Measurements from ENCODE around the gene SFXN5. TPM values are rescaled to one million over a fixed set of nuclear protein-coding genes. Genes with fewer than 3 reads are reported as not detected.

Gene SFXN5
- total RNA-seq, 1 experiment from 2014 or later = 25.9 TPM

DNA sequence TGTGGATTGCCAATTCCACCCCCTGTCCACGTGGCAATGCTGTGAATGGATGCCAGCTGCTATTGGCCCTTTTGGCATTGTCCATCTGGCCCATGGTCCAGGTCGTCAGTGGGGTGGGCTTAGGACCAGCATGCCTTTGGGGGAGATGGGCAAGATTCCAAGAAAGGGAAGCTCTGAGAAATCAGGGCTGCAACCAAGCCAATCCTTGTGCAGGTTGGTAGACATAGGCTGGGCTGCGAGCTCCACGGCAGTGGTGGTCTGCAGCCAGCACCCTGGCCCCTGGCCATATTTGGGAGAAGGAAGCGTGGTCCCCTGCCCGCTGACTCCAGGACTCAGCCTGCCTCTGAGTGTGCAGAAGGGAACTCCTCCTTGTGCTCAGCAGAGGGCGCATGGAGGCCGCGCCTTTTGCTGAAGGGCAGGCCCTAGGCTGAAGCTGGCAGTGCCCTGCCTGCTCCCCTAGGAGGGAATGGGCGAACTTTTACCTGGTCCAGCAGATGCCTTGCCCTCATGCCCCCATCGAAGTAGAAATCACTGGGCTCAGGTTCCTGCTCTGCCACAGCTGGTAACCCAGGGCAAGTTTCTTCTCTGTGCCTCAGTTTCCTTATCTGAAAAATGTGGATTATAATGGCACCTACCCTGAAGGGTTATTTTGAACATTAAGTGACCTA lies 178.9 kb downstream of the SFXN5 start:
- ChIA-PET POLR2A (interaction anchor here (1.1 kb wide), 1 partner anchor 285 kb away, joined by 4 read pairs; no protein-coding TSS in a partner anchor), CTCF (interaction anchor here (0.8 to 7.4 kb wide), 46 partner anchors 9 to 320 kb away, joined by 3 to 218 read pairs (median 8); partner anchors contain the start of genes EMX1, NOTO and SFXN5)
- Mint-ChIP-seq H3K9me3 (no peaks in the 10 kb centered on the region), H3K27me3 (ENCODE audit: low read depth) (peaks cover 55% of the 10 kb centered on the region), H3K4me1 (peaks cover 39% of the 10 kb centered on the region), H3K27ac (no peak overlapping the region), H3K4me3 (no peak overlapping the region), H3K36me3 (no peaks in the 10 kb centered on the region)
- peak; percentile 77 for DNase-seq (ENCODE audit: low spot score)
- TF ChIP-seq CREB1 (CRISPR knock-in tag; IDR thresholded peaks at IDR 0.05) (0 out of 2 replicates have a peak, but pooled peaks have one; percentile 62), NFE2L1 (CRISPR knock-in tag; IDR thresholded peaks at IDR 0.05) (no peak), ZNF671 (CRISPR knock-in tag; IDR thresholded peaks at IDR 0.05) (no peak), GABPB1 (CRISPR knock-in tag; IDR thresholded peaks at IDR 0.05) (no peak), ESRRA (CRISPR knock-in tag; IDR thresholded peaks at IDR 0.05; ENCODE audit: borderline replicate concordance) (no peak), STAT6 (CRISPR knock-in tag; conservative IDR thresholded peaks at IDR 0.05; ENCODE audit: low read depth) (no peak), ZNF425 (CRISPR knock-in tag; conservative IDR thresholded peaks at IDR 0.05) (no peak), TEAD1 (CRISPR knock-in tag; IDR thresholded peaks at IDR 0.05) (0 out of 2 replicates have a peak, but pooled peaks have one; percentile 25), CTCF (IDR thresholded peaks at IDR 0.05) (peak; percentile 65)
- TF ChIP-seq, protein P1, sequence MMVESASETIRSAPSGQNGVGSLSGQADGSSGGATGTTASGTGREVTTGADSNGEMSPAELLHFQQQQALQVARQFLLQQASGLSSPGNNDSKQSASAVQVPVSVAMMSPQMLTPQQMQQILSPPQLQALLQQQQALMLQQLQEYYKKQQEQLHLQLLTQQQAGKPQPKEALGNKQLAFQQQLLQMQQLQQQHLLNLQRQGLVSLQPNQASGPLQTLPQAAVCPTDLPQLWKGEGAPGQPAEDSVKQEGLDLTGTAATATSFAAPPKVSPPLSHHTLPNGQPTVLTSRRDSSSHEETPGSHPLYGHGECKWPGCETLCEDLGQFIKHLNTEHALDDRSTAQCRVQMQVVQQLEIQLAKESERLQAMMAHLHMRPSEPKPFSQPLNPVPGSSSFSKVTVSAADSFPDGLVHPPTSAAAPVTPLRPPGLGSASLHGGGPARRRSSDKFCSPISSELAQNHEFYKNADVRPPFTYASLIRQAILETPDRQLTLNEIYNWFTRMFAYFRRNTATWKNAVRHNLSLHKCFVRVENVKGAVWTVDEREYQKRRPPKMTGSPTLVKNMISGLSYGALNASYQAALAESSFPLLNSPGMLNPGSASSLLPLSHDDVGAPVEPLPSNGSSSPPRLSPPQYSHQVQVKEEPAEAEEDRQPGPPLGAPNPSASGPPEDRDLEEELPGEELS (CRISPR knock-in tag; IDR thresholded peaks at IDR 0.05) = no peak
- TF ChIP-seq, protein P2, sequence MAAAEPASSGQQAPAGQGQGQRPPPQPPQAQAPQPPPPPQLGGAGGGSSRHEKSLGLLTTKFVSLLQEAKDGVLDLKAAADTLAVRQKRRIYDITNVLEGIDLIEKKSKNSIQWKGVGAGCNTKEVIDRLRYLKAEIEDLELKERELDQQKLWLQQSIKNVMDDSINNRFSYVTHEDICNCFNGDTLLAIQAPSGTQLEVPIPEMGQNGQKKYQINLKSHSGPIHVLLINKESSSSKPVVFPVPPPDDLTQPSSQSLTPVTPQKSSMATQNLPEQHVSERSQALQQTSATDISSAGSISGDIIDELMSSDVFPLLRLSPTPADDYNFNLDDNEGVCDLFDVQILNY (CRISPR knock-in tag; IDR thresholded peaks at IDR 0.05) = no peak
- TF ChIP-seq, protein P3, sequence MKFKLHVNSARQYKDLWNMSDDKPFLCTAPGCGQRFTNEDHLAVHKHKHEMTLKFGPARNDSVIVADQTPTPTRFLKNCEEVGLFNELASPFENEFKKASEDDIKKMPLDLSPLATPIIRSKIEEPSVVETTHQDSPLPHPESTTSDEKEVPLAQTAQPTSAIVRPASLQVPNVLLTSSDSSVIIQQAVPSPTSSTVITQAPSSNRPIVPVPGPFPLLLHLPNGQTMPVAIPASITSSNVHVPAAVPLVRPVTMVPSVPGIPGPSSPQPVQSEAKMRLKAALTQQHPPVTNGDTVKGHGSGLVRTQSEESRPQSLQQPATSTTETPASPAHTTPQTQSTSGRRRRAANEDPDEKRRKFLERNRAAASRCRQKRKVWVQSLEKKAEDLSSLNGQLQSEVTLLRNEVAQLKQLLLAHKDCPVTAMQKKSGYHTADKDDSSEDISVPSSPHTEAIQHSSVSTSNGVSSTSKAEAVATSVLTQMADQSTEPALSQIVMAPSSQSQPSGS (CRISPR knock-in tag; IDR thresholded peaks at IDR 0.05; ENCODE audit: borderline replicate concordance, low read depth) = no peak
- ATAC-seq = peak; percentile 79

Other genes with a start within 250 kb of the SFXN5 start
- 33.7 to 38.1 TPM (median 37.7 TPM) in 3 replicates for gene EXOC6B, start 245.7 kb downstream of the SFXN5 start, total RNA-seq (2021)
- 9.4 to 13.2 TPM (median 13.0 TPM) in 3 replicates for gene SPR, start 184.3 kb downstream of the SFXN5 start, total RNA-seq (2021)
- gene EMX1, start 154.2 kb downstream of the SFXN5 start, total RNA-seq (2021) = 3.6 to 4.4 TPM (median 3.8 TPM) in 3 replicates
- 14.0 to 16.0 TPM (median 14.3 TPM) in 3 replicates for gene RAB11FIP5, start 41.2 kb upstream of the SFXN5 start, total RNA-seq (2021)
- 0.15 to 0.23 TPM (median 0.18 TPM) in 3 replicates for gene NOTO, start 130.9 kb upstream of the SFXN5 start, total RNA-seq (2021)
- 46.5 to 47.9 TPM (median 46.7 TPM) in 3 replicates for gene SMYD5, start 142.5 kb upstream of the SFXN5 start, total RNA-seq (2021)
- 11.4 to 12.9 TPM (median 12.2 TPM) in 3 replicates for gene PRADC1, start 161.5 kb upstream of the SFXN5 start, total RNA-seq (2021)
- 482 to 518 TPM (median 514 TPM) in 3 replicates for gene CCT7, start 162.6 kb upstream of the SFXN5 start, total RNA-seq (2021)
- 19.2 to 21.5 TPM (median 21.1 TPM) in 3 replicates for gene FBXO41, start 212.8 kb upstream of the SFXN5 start, total RNA-seq (2021)
- 0.09 to 0.14 TPM (median 0.13 TPM) in 3 replicates for gene EGR4, start 221.8 kb upstream of the SFXN5 start, total RNA-seq (2021)